ENCODE data around the gene KCNMA1.

DNA sequence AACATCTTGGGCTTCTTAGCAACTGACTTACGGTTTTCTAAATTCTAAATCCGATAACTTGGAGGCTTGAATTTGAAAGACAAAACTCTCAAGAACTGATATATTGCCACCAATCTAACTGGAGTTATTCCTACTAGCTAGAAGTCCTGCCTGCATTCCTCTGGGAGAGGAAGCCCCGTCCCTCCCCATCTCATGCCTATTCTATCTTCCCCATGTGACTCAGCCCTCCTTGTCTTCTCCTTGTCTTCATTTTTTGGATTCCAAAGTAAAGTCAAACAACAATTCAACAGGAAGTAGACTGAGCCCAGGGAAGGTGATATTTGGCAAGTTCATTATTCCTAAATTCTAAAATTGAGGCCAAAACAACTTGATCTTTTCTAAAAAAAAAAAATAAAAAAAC lies 587.7 kb downstream of the KCNMA1 start:
- TF ChIP-seq, protein P1, sequence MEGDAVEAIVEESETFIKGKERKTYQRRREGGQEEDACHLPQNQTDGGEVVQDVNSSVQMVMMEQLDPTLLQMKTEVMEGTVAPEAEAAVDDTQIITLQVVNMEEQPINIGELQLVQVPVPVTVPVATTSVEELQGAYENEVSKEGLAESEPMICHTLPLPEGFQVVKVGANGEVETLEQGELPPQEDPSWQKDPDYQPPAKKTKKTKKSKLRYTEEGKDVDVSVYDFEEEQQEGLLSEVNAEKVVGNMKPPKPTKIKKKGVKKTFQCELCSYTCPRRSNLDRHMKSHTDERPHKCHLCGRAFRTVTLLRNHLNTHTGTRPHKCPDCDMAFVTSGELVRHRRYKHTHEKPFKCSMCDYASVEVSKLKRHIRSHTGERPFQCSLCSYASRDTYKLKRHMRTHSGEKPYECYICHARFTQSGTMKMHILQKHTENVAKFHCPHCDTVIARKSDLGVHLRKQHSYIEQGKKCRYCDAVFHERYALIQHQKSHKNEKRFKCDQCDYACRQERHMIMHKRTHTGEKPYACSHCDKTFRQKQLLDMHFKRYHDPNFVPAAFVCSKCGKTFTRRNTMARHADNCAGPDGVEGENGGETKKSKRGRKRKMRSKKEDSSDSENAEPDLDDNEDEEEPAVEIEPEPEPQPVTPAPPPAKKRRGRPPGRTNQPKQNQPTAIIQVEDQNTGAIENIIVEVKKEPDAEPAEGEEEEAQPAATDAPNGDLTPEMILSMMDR (IDR thresholded peaks at IDR 0.05): no peak
- TF ChIP-seq EZH2 (IDR thresholded peaks at IDR 0.05; ENCODE audit: borderline replicate concordance, insufficient read depth, low read depth, low read length, poor library complexity, severe bottlenecking): no peak

Data from B cell (primary cell).